Small intestine (tissue), 7 donors: ENCODE results near the gene TNXB. TPM values are rescaled to one million over a fixed set of nuclear protein-coding genes. Genes with fewer than 3 reads are reported as not detected.

Source experiments
- DNase-seq, 2 donors: peaks; one replicate each; pipeline versions ENCODE4 v3.0.0 to v3.0.0-alpha.2; 2013
- FAIRE-seq: peaks from 2 replicates; lab custom pipeline; 2012; peaks lifted over from hg19 to GRCh38; lab: Jason Lieb, UNC
- H3K27ac ChIP-seq, 3 donors: one replicate each; pipeline ENCODE4 v1.5.1; 2013; ENCODE audit warnings: low read length in 2 of 3, mild to moderate bottlenecking in 2 of 3, control low read depth in 1 of 3, inconsistent platforms in 1 of 3, low read depth in 1 of 3, moderate library complexity in 1 of 3
- H3K27me3 ChIP-seq, 3 donors: one replicate each; pipeline ENCODE4 v1.6.1; 2013; ENCODE audit warnings: low read length in 3 of 3, inconsistent platforms in 1 of 3; ENCODE audit not compliant: control insufficient read depth in 3 of 3, insufficient read depth in 3 of 3
- H3K36me3 ChIP-seq, 3 donors: one replicate each; pipeline ENCODE4 v1.6.1; 2013; ENCODE audit warnings: low read length in 3 of 3, inconsistent platforms in 1 of 3, low read depth in 1 of 3, mild to moderate bottlenecking in 1 of 3, moderate library complexity in 1 of 3; ENCODE audit not compliant: control insufficient read depth in 3 of 3, insufficient read depth in 2 of 3
- H3K4me1 ChIP-seq, 3 donors: one replicate each; pipeline ENCODE4 v1.6.1; 2013; ENCODE audit warnings: low read length in 2 of 3, inconsistent platforms in 1 of 3, low read depth in 1 of 3, mild to moderate bottlenecking in 1 of 3, moderate library complexity in 1 of 3; ENCODE audit not compliant: control insufficient read depth in 3 of 3, insufficient read depth in 2 of 3
- H3K4me3 ChIP-seq, 3 donors: one replicate each; pipeline ENCODE4 v1.5.1; 2013; ENCODE audit warnings: low read length in 3 of 3, control low read depth in 1 of 3, inconsistent platforms in 1 of 3, low read depth in 1 of 3, mild to moderate bottlenecking in 1 of 3, moderate library complexity in 1 of 3
- H3K9me3 ChIP-seq, 2 donors: one replicate each; pipeline ENCODE4 v1.6.1; 2013; ENCODE audit warnings: low read depth in 1 of 2, low read length in 1 of 2; ENCODE audit not compliant: control insufficient read depth in 2 of 2, insufficient read depth in 1 of 2
- WGBS, 3 donors: extraction: QIAGEN DNeasy Blood & Tissue Kit; methylation state at CpG; one replicate each; pipeline ENCODE4 v1.1.7; 2013; 5-methylcytosine and 5-hydroxymethylcytosine counted together
- polyA plus RNA-seq, 4 donors: library from polyadenylated mRNA; stranded (reverse) in 3 of 4; unstranded in 1 of 4; fragments of 200-250 nt in 3 of 4; fragments of 120-200 nt in 1 of 4; gene quantifications; one replicate each; pipeline versions ENCODE4 v1.2.1 to v1.2.3, GENCODE V29; 2013
- donor health status: healthy with polysubstance abuse.
- donor health status: control.
- donor health status: control.
- donor health status: Bipolar disorder and iron deficiency.
- donor health status: healthy.

The TNXB gene
- polyA plus RNA-seq, 4 donors: 1.8 to 38.7 (median 4.5) TPM

GRCh38 chr6:32131439-32131948 lies 22.4 kb upstream of the TNXB start:
- FAIRE-seq (no peak), DNase-seq (no peak)
- Histone ChIP-seq H3K36me3 (peaks cover 0 to 4% (median 0%) of the 10 kb centered on the region in 3 donors), H3K27ac (no peak overlapping the region), H3K4me1 (peaks cover 7 to 23% (median 12%) of the 10 kb centered on the region in 3 donors), H3K4me3 (no peak overlapping the region), H3K27me3 (no peaks in the 10 kb centered on the region), H3K9me3 (peaks cover 0 to 4% of the 10 kb centered on the region in 2 donors)
- 85 to 92% (median 87%) methylated on average over 14 of the region's 14 CpGs for WGBS, 3 donors

- 20 to 34% (median 27%) methylated on average over 22 of the region's 22 CpGs for WGBS, 3 donors
- peak overlapping the region in 2 of 3 donors; percentile 80 to 88 for H3K27ac ChIP-seq
- H3K4me3 ChIP-seq: peak overlapping the region; percentile 43 to 76 (median 65)
- DNase-seq (no peak), FAIRE-seq (no peak)
- H3K4me1 ChIP-seq: peaks cover 7 to 26% (median 12%) of the 10 kb centered on the region in 3 donors
- H3K27me3 ChIP-seq: no peaks in the 10 kb centered on the region
- H3K9me3 ChIP-seq: peaks cover 0 to 4% of the 10 kb centered on the region in 2 donors
- H3K36me3 ChIP-seq: peaks cover 0 to 22% (median 4%) of the 10 kb centered on the region in 3 donors
Observed at GRCh38 chr6:32129297-32130088, 20.4 kb upstream of the TNXB start.

GRCh38 chr6:32128751-32129296 lies 19.7 kb upstream of the TNXB start:
- Histone ChIP-seq H3K27ac (peak overlapping the region in 1 of 3 donors; percentile 43), H3K4me1 (peaks cover 7 to 26% (median 12%) of the 10 kb centered on the region in 3 donors), H3K27me3 (no peaks in the 10 kb centered on the region), H3K4me3 (peak overlapping the region in 2 of 3 donors; percentile 43 to 76), H3K36me3 (peaks cover 0 to 28% (median 4%) of the 10 kb centered on the region in 3 donors), H3K9me3 (peaks cover 0 to 4% of the 10 kb centered on the region in 2 donors)
- DNase-seq: no peak
- WGBS, 3 donors: 86 to 87% (median 87%) methylated on average over 13 of the region's 13 CpGs
- no peak for FAIRE-seq

- H3K4me3 ChIP-seq: peak within 1 kb of the TSS; percentile 76 to 100 (median 79)
- peak within 1 kb of the TSS in 2 of 3 donors; percentile 84 to 98 for H3K27ac ChIP-seq
- H3K36me3 ChIP-seq: peaks cover 0 to 36% (median 4%) of the 10 kb centered on the region in 3 donors
- DNase-seq (peak; percentile 99 to 100), FAIRE-seq (no peak)
- H3K27me3 ChIP-seq: no peaks in the 10 kb centered on the region
- H3K9me3 ChIP-seq: peaks cover 0 to 4% of the 10 kb centered on the region in 2 donors
- peaks cover 7 to 26% (median 12%) of the 10 kb centered on the region in 3 donors for H3K4me1 ChIP-seq
- 1% methylated on average over 39 to 44 of the region's 44 CpGs for WGBS, 3 donors
Observed at GRCh38 chr6:32127717-32128592, 18.8 kb upstream of the TNXB start, which contains the start of gene ATF6B. Gene ATF6B, minus strand, starts transcription at chr6:32128246. Its CDS starts 39 bp downstream, at chr6:32128207.

- H3K27ac ChIP-seq: peak overlapping the region in 2 of 3 donors; percentile 84 to 98
- DNase-seq (no peak), FAIRE-seq (no peak)
- peak overlapping the region; percentile 74 to 100 (median 79) for H3K4me3 ChIP-seq
- H3K4me1 ChIP-seq: peaks cover 7 to 26% (median 12%) of the 10 kb centered on the region in 3 donors
- WGBS, 3 donors: 4 to 9% (median 5%) methylated on average over 9 of the region's 9 CpGs
- H3K36me3 ChIP-seq: peaks cover 0 to 41% (median 4%) of the 10 kb centered on the region in 3 donors
- no peaks in the 10 kb centered on the region for H3K27me3 ChIP-seq
- peaks cover 0 to 4% of the 10 kb centered on the region in 2 donors for H3K9me3 ChIP-seq
Observed at GRCh38 chr6:32127409-32127716, 18.2 kb upstream of the TNXB start.

- no peaks in the 10 kb centered on the region for H3K27me3 ChIP-seq
- peaks cover 3 to 46% (median 4%) of the 10 kb centered on the region in 3 donors for H3K36me3 ChIP-seq
- H3K4me1 ChIP-seq: peaks cover 7 to 26% (median 12%) of the 10 kb centered on the region in 3 donors
- no peak for DNase-seq
- 23 to 45% (median 37%) methylated on average over 8 of the region's 8 CpGs for WGBS, 3 donors
- H3K27ac ChIP-seq: no peak overlapping the region
- H3K9me3 ChIP-seq: peaks cover 0 to 4% of the 10 kb centered on the region in 2 donors
- no peak for FAIRE-seq
- H3K4me3 ChIP-seq: peak overlapping the region in 2 of 3 donors; percentile 74 to 100
Observed at GRCh38 chr6:32126880-32127279, 17.7 kb upstream of the TNXB start.

DNA sequence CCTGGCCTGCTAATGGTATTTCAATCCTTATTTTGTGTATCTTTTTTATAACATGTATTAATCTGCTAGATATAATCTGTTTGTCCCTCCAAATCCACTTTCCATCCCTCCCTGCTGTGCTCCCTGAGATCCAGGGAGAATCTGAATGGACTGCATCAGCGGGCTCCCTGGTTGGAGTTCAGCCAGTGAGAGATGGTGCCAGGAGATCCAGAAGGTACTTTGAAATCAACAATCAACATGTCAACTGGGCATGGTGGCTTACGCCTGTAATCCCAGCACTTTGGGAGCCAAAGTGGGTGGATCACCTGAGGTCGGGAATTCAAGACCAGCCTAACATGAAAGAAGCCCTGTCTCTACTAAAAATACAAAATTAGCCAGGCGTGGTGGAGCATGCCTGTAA lies 14.5 kb upstream of the TNXB start:
- H3K9me3 ChIP-seq: no peaks in the 10 kb centered on the region
- H3K27me3 ChIP-seq: no peaks in the 10 kb centered on the region
- FAIRE-seq: no peak
- peaks cover 10 to 70% (median 11%) of the 10 kb centered on the region in 3 donors for H3K36me3 ChIP-seq
- no peak overlapping the region for H3K27ac ChIP-seq
- peaks cover 0 to 22% (median 5%) of the 10 kb centered on the region in 3 donors for H3K4me1 ChIP-seq
- WGBS, 3 donors: 86 to 91% (median 88%) methylated on average over 4 of the region's 4 CpGs
- no peak overlapping the region for H3K4me3 ChIP-seq
- DNase-seq: no peak
